PFSK-1 (cell line): ENCODE measurements around the gene TRPM3.

ENCODE experiments used
- FOXP2 ChIP-seq: optimal IDR thresholded peaks from 2 replicates; pipeline ENCODE3; 2011; ENCODE audit warnings: borderline replicate concordance, control low read depth, inconsistent platforms; ENCODE audit not compliant: insufficient read depth; ENCODE audit errors: extremely low read length, extremely low read depth
- POLR2AphosphoS5 ChIP-seq: IDR thresholded peaks from 2 replicates; pipeline ENCODE4 v1.6.1; 2012; ENCODE audit warnings: low read depth, mild to moderate bottlenecking, control low read depth, low read length, moderate library complexity
- REST ChIP-seq, 2 experiments: IDR thresholded peaks; 2 replicates each; pipeline versions ENCODE4 v1.6.1 to v1.8.0; 2011 to 2012; ENCODE audit warnings: low read depth in 2 of 2, low read length in 2 of 2, control low read depth in 1 of 2, inconsistent platforms in 1 of 2, mild to moderate bottlenecking in 1 of 2, moderate library complexity in 1 of 2; ENCODE audit not compliant: insufficient read depth in 1 of 2
- SIN3A ChIP-seq: IDR thresholded peaks from 2 replicates; pipeline ENCODE4 v1.6.1; 2012; ENCODE audit warnings: mild to moderate bottlenecking, low read length, moderate library complexity, borderline replicate concordance; ENCODE audit not compliant: insufficient read depth
- TAF1 ChIP-seq: IDR thresholded peaks from 2 replicates; pipeline ENCODE4 v1.6.1; 2012; ENCODE audit warnings: low read length, control low read depth, borderline replicate concordance; ENCODE audit not compliant: insufficient read depth

Gene TRPM3

DNA sequence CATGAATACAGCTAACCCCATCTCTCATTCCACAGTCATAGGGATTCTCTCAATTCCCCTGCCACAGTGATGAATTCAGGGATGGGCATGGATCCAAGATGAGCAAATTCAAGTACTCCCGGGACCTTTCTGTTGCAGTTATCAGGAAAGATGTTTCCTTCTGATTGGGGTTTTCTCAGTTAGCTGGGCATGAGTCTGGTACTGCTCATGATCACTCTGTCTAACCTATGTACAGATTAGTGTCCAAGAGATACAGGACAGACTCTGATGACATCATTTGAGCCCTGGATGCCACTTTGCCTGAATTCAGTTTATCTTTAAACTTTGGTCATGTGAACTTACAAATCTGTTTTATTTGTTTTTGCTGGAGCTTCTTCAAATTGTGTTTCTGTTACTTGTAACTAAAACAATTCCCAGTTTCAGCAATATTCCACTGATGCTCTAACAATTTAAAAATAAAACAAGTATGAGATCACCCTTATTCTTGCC, 449.2 kb downstream of the TRPM3 start:
- no peak for TF ChIP-seq REST (IDR thresholded peaks at IDR 0.05; ENCODE audit: insufficient read depth in 1 of 2, low read depth in 2 of 2, low read length in 2 of 2)
- TF ChIP-seq TAF1: no peak
- no peak for TF ChIP-seq SIN3A
- TF ChIP-seq FOXP2: no peak
- TF ChIP-seq POLR2AphosphoS5: no peak

DNA sequence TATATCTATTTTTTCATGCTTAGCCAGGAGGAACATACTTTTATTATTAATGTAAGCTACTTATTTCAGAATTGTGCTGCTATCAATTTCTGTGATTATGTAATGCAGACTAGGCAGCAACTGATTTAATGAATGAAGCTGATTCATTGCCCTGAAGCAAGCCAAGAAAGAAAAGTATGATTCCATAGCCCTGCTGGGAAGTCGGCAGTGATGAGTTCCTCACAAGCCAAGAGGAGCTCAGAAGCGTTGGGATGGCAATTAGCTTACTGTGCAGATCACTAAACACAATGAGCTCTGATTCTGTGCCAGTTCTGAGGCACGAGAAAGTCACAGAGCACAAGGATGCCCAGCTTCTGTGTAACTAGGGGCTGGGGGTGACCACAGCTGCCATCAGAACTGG, 452.7 kb downstream of the TRPM3 start:
- TF ChIP-seq POLR2AphosphoS5 (no peak), FOXP2 (no peak), TAF1 (no peak), SIN3A (no peak), REST (IDR thresholded peaks at IDR 0.05; ENCODE audit: insufficient read depth in 1 of 2, low read depth in 2 of 2, low read length in 2 of 2) (no peak)

DNA sequence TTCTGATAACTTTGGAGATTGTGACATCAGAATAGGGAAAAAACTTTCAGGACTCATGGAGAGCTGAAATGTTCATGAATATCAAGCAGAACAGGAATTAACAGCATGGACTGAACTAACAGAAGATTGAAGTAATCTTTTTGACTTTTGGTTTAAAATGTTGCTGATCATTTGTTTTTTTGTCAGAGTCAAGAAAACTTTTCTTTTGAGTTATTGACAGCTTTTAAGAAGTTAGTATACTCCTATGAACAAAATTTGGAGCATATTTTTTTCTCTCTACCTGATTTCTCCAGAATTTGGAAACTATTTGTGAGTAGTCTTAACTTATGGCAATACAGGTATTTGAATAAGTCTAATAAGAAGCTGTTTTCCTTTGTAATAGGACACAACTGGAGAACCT, 462.7 kb downstream of the TRPM3 start:
- TF ChIP-seq FOXP2 (no peak), POLR2AphosphoS5 (no peak), SIN3A (no peak), TAF1 (no peak), REST (IDR thresholded peaks at IDR 0.05; ENCODE audit: insufficient read depth in 1 of 2, low read depth in 2 of 2, low read length in 2 of 2) (no peak)

GRCh38 chr9:70656281-70656680, 465.1 kb downstream of the TRPM3 start:
- no peak for TF ChIP-seq POLR2AphosphoS5
- TF ChIP-seq TAF1: no peak
- TF ChIP-seq FOXP2: no peak
- TF ChIP-seq SIN3A: no peak
- no peak for TF ChIP-seq REST (IDR thresholded peaks at IDR 0.05; ENCODE audit: insufficient read depth in 1 of 2, low read depth in 2 of 2, low read length in 2 of 2)

DNA sequence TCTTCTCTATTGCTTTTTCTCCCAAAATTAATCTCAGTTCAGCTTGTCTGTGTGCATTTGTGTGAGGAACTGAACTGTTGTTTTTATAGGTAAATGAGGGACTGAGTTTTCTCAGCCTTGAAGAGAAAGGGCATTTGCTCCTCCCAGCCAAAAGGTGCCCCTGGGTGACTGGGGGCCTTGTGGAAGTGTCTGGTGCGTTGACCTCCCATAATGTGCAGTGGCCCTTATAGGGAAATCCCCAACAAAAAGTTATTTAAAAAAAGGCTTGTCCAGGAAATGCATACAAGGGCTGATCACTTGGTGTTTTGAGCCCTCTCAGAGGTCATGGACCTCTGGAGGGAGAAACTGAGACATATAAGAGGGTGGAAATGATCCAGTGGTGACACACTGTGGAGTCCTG, 467.3 kb downstream of the TRPM3 start:
- TF ChIP-seq POLR2AphosphoS5 (no peak), REST (IDR thresholded peaks at IDR 0.05; ENCODE audit: insufficient read depth in 1 of 2, low read depth in 2 of 2, low read length in 2 of 2) (no peak), TAF1 (no peak), FOXP2 (no peak)
